Stomach (tissue), 8 donors: ENCODE data around the gene RNF113A. TPM values are rescaled to one million over a fixed set of nuclear protein-coding genes. Genes with fewer than 3 reads are reported as not detected.

ENCODE experiments used
- polyA plus RNA-seq, 3 donors: library from polyadenylated mRNA; stranded (reverse); fragments of 200-250 nt; gene quantifications; one replicate each; pipeline ENCODE4 v1.2.3, GENCODE V29; 2013
- total RNA-seq, 5 donors: library from RNA; depleted of rRNA; stranded (reverse); fragments of >200 nt; gene quantifications; one replicate each; pipeline versions ENCODE4 v1.1.0 to v1.2.3, GENCODE V29; 2014 to 2016
- donor health status: healthy with polysubstance abuse.
- donor health status: Bipolar disorder and iron deficiency.
- donor health status: healthy.

Gene RNF113A
- total and polyA plus RNA-seq, 8 donors: 9.5 to 42.0 (median 15.7) TPM

Other genes with a start within 250 kb of the RNF113A start
- gene SEPTIN6, start 178.6 kb downstream of the RNF113A start, total RNA-seq: 10 to 100 TPM; 14.3 to 35.3 (median 23.3) TPM
- gene SEPTIN6, start 178.6 kb downstream of the RNF113A start, polyA plus RNA-seq: 1 to 10 TPM; 7.6 to 9.3 (median 8.2) TPM
- gene SOWAHD, start 113.1 kb downstream of the RNF113A start, total RNA-seq: 10 to 100 TPM in 1 of 5 donors, not detected in 4; 33.6 TPM
- 1 to 10 TPM; 1.5 to 2.0 (median 1.6) TPM for gene SOWAHD, start 113.1 kb downstream of the RNF113A start, polyA plus RNA-seq
- gene RPL39, start 80.1 kb downstream of the RNF113A start, total RNA-seq: 1,000 to 10,000 TPM in 2 of 5 donors, 100 to 1,000 TPM in 3; 117 to 3,049 (median 913) TPM
- gene RPL39, start 80.1 kb downstream of the RNF113A start, polyA plus RNA-seq: 1,000 to 10,000 TPM; 6,944 to 8,391 (median 7,935) TPM
- gene UPF3B, start 18.8 kb downstream of the RNF113A start, total RNA-seq: 10 to 100 TPM in 1 of 5 donors, 1 to 10 TPM in 4; 1.2 to 10.7 (median 6.7) TPM
- gene UPF3B, start 18.8 kb downstream of the RNF113A start, polyA plus RNA-seq: 10 to 100 TPM in 1 of 3 donors, 1 to 10 TPM in 2; 6.4 to 25.1 (median 9.8) TPM
- 10 to 100 TPM; 46.2 to 72.1 (median 64.3) TPM for gene NDUFA1, start 99 bp upstream of the RNF113A start, total RNA-seq
- gene NDUFA1, start 99 bp upstream of the RNF113A start, polyA plus RNA-seq: 100 to 1,000 TPM; 214 to 260 (median 220) TPM
- gene AKAP14, start 24.2 kb upstream of the RNF113A start, total RNA-seq: not detected
- gene AKAP14, start 24.2 kb upstream of the RNF113A start, polyA plus RNA-seq: not detected
- 1 to 10 TPM in 4 of 5 donors, under 1 TPM in 1; 0.58 to 7.5 (median 6.1) TPM for gene NKAP, start 72.0 kb upstream of the RNF113A start, total RNA-seq
- 1 to 10 TPM; 3.7 to 6.7 (median 6.3) TPM for gene NKAP, start 72.0 kb upstream of the RNF113A start, polyA plus RNA-seq
- not detected for gene RHOXF2B, start 206.0 kb upstream of the RNF113A start, total RNA-seq
- gene RHOXF2B, start 206.0 kb upstream of the RNF113A start, polyA plus RNA-seq: not detected
- not detected for gene RHOXF1, start 244.2 kb upstream of the RNF113A start, total RNA-seq
- not detected for gene RHOXF1, start 244.2 kb upstream of the RNF113A start, polyA plus RNA-seq